HepG2 (cell line): Measurements from ENCODE around the gene NR2F6. TPM values are rescaled to one million over a fixed set of nuclear protein-coding genes. Genes with fewer than 3 reads are reported as not detected.

Source experiments
- CBX2 ChIP-seq, 2 experiments: fragments of 200-600 bp in 1 of 2; sonication (generic); formaldehyde crosslinking in 1 of 2; IDR thresholded peaks; 2 replicates each; pipeline versions ENCODE4 v1.7.0 to v1.8.1; 2018 to 2022; ENCODE audit warnings: low read depth in 2 of 2, low read length in 1 of 2, mild to moderate bottlenecking in 1 of 2, missing genetic modification reagents in 1 of 2
- FOXK1 ChIP-seq: sonication (generic); formaldehyde crosslinking; IDR thresholded peaks from 2 replicates; pipeline ENCODE4 v1.4.0; 2020; ENCODE audit warnings: low read depth, missing genetic modification reagents, borderline replicate concordance
- PHF20 ChIP-seq: sonication (generic); formaldehyde crosslinking; IDR thresholded peaks from 2 replicates; pipeline ENCODE4 v1.5.0; 2020; ENCODE audit warnings: mild to moderate bottlenecking, missing genetic modification reagents
- RAD21 ChIP-seq: fragments of 450-650 bp; formaldehyde crosslinking; IDR thresholded peaks from 2 replicates; pipeline ENCODE4 v1.5.0; 2020; ENCODE audit warnings: mild to moderate bottlenecking
- RAD51 ChIP-seq: fragments of 450-650 bp; IDR thresholded peaks from 2 replicates; pipeline ENCODE4 v1.6.1; 2016; ENCODE audit warnings: borderline replicate concordance
- RBAK ChIP-seq: sonication (generic); formaldehyde crosslinking; IDR thresholded peaks from 2 replicates; pipeline ENCODE4 v1.5.1; 2020; ENCODE audit warnings: mild to moderate bottlenecking, missing genetic modification reagents
- THAP11 ChIP-seq: IDR thresholded peaks from 2 replicates; pipeline ENCODE4 v1.6.1; 2016; ENCODE audit warnings: missing biosample characterization, missing genetic modification reagents
- TMF1 ChIP-seq: sonication (generic); formaldehyde crosslinking; IDR thresholded peaks from 2 replicates; pipeline ENCODE4 v1.8.1; 2022; ENCODE audit warnings: low read depth, missing genetic modification reagents
- WIZ ChIP-seq: sonication (generic); formaldehyde crosslinking; IDR thresholded peaks from 2 replicates; pipeline ENCODE4 v1.5.1; 2020; ENCODE audit warnings: mild to moderate bottlenecking, missing genetic modification reagents
- XBP1 ChIP-seq: sonication (generic); formaldehyde crosslinking; IDR thresholded peaks from 2 replicates; pipeline ENCODE4 v1.5.0; 2020; ENCODE audit warnings: missing genetic modification reagents
- ZNF17 ChIP-seq: sonication (generic); formaldehyde crosslinking; IDR thresholded peaks from 2 replicates; pipeline ENCODE4 v1.5.0; 2020; ENCODE audit warnings: mild to moderate bottlenecking, missing genetic modification reagents
- ZNF382 ChIP-seq: sonication (generic); formaldehyde crosslinking; IDR thresholded peaks from 2 replicates; pipeline ENCODE4 v1.5.0; 2020; ENCODE audit warnings: missing genetic modification reagents, mild to moderate bottlenecking, borderline replicate concordance
- ZNF431 ChIP-seq: sonication (generic); formaldehyde crosslinking; IDR thresholded peaks from 2 replicates; pipeline ENCODE4 v1.9.0; 2022; ENCODE audit warnings: missing genetic modification reagents, low read depth, mild to moderate bottlenecking, borderline replicate concordance
- ZNF563 ChIP-seq: sonication (generic); formaldehyde crosslinking; IDR thresholded peaks from 2 replicates; pipeline ENCODE4 v1.8.0; 2022; ENCODE audit warnings: mild to moderate bottlenecking, moderate library complexity, missing genetic modification reagents
- ZNF660 ChIP-seq: sonication (generic); formaldehyde crosslinking; IDR thresholded peaks from 2 replicates; pipeline ENCODE4 v1.5.1; 2020; ENCODE audit warnings: mild to moderate bottlenecking, low read depth, missing genetic modification reagents, borderline replicate concordance
- ZNF737 ChIP-seq: sonication (generic); formaldehyde crosslinking; IDR thresholded peaks from 2 replicates; pipeline ENCODE4 v1.5.0; 2020; ENCODE audit warnings: missing genetic modification reagents, mild to moderate bottlenecking, borderline replicate concordance
- ZNF768 ChIP-seq: sonication (generic); formaldehyde crosslinking; IDR thresholded peaks from 2 replicates; pipeline ENCODE4 v1.4.0; 2020; ENCODE audit warnings: missing genetic modification reagents
- ZZZ3 ChIP-seq: sonication (generic); formaldehyde crosslinking; IDR thresholded peaks from 2 replicates; pipeline ENCODE4 v1.4.0; 2020; ENCODE audit warnings: missing genetic modification reagents, mild to moderate bottlenecking, borderline replicate concordance
- polyA plus RNA-seq, 8 experiments: library from polyadenylated mRNA; depleted of rRNA in 3 of 8; stranded (reverse) in 7 of 8; unstranded in 1 of 8; fragments of >200 nt; fragmentation: Illumina TruSeq in 4 of 8; extraction: Trizol in 4 of 8; gene quantifications; 2 replicates each; pipeline versions ENCODE4 v1.2.1 to v1.2.3, GENCODE V29; 2011 to 2016; ENCODE audit warnings: low read depth in 4 of 8, missing spikeins in 1 of 8, mixed read lengths in 1 of 8; ENCODE audit not compliant: insufficient read depth in 1 of 8
- total RNA-seq, 5 experiments: library from RNA; depleted of rRNA; stranded (reverse); fragments of >200 nt; fragmentation: Illumina TruSeq; extraction: Trizol; gene quantifications; 2 replicates each; pipeline ENCODE4 v1.2.3, GENCODE V29; 2016; ENCODE audit warnings: low read depth in 1 of 5
- TF ChIP-seq, protein P1 (sequence below): sonication (generic); formaldehyde crosslinking; conservative IDR thresholded peaks from 2 replicates; pipeline ENCODE4 v1.8.0; 2022; ENCODE audit warnings: missing genetic modification reagents
- TF ChIP-seq, protein P2 (sequence below): sonication (generic); formaldehyde crosslinking; IDR thresholded peaks from 2 replicates; pipeline ENCODE4 v1.5.0; 2020; ENCODE audit warnings: mild to moderate bottlenecking, missing genetic modification reagents, borderline replicate concordance

NR2F6 gene
- total and polyA plus RNA-seq, 2 of the 13 experiments (the other 11 are each of a cell fraction or from before 2014, with no cell fraction given): 30.9 to 72.4 TPM

DNA sequence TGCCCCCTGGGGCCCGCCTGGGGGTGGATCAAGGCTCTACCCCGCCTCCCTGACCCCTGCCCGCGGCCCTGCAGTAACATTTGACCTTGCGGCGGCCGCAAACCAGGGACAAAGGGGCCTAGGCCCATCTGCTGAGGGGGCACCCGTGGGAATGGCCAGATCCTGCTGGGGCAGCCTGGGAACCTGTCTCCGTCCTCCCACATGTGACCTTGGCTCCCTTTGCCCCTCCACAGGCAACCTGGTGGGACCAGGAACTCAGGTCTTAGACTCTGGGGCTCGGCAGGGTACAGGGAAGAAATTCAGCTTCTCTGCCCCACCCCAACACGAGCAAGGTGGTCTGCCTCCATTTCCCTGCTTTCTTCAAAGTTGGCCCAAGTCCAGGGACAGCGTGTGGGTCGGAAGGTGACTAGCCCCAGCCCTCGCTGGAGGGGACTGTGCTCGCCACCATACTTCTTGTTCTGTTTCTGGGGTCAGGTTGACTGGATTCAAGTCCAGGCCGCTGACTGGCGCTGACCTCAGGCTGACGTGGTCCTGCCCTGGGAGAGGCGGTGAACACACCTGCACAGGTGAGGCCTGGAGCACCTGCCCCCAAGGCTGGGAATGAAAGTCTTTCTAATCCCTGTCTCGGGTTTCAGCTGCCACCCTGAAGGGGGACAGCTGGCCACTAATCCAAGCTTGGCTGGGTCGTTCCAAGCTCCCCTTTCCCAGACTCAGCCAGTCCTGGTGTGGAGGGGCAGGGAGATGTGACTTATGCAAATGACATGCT lies 2.5 kb upstream of the NR2F6 start (continued):
- TF ChIP-seq WIZ (no peak), FOXK1 (CRISPR knock-in tag) (peak; percentile 82; the same call in 1 of the 2 replicates), ZNF17 (CRISPR knock-in tag) (no peak), ZNF768 (peak; percentile 41; the same call in 1 of the 2 replicates), ZNF660 (CRISPR knock-in tag) (no peak), ZNF737 (CRISPR knock-in tag) (no peak), THAP11 (peak; percentile 81), XBP1 (CRISPR knock-in tag) (no peak), RBAK (no peak), ZZZ3 (CRISPR knock-in tag) (peak; percentile 90; the same call in 1 of the 2 replicates), TMF1 (peak; percentile 72), ZNF563 (CRISPR knock-in tag) (0 out of 2 replicates have a peak, but pooled peaks have one; percentile 29), CBX2 (IDR thresholded peaks at IDR 0.05; ENCODE audit: low read depth, low read length) (no peak), CBX2 (CRISPR knock-in tag; IDR thresholded peaks at IDR 0.05; ENCODE audit: low read depth) (no peak), ZNF382 (CRISPR knock-in tag) (no peak), RAD21 (CRISPR knock-in tag) (peak; percentile 57; the same call in 1 of the 2 replicates), PHF20 (CRISPR knock-in tag) (peak; percentile 24; the same call in 1 of the 2 replicates), ZNF431 (peak; percentile 58; the same call in 1 of the 2 replicates), RAD51 (no peak)
- TF ChIP-seq, protein P1, sequence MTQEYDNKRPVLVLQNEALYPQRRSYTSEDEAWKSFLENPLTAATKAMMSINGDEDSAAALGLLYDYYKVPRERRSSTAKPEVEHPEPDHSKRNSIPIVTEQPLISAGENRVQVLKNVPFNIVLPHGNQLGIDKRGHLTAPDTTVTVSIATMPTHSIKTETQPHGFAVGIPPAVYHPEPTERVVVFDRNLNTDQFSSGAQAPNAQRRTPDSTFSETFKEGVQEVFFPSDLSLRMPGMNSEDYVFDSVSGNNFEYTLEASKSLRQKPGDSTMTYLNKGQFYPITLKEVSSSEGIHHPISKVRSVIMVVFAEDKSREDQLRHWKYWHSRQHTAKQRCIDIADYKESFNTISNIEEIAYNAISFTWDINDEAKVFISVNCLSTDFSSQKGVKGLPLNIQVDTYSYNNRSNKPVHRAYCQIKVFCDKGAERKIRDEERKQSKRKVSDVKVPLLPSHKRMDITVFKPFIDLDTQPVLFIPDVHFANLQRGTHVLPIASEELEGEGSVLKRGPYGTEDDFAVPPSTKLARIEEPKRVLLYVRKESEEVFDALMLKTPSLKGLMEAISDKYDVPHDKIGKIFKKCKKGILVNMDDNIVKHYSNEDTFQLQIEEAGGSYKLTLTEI (CRISPR knock-in tag): no peak
- TF ChIP-seq, protein P2, sequence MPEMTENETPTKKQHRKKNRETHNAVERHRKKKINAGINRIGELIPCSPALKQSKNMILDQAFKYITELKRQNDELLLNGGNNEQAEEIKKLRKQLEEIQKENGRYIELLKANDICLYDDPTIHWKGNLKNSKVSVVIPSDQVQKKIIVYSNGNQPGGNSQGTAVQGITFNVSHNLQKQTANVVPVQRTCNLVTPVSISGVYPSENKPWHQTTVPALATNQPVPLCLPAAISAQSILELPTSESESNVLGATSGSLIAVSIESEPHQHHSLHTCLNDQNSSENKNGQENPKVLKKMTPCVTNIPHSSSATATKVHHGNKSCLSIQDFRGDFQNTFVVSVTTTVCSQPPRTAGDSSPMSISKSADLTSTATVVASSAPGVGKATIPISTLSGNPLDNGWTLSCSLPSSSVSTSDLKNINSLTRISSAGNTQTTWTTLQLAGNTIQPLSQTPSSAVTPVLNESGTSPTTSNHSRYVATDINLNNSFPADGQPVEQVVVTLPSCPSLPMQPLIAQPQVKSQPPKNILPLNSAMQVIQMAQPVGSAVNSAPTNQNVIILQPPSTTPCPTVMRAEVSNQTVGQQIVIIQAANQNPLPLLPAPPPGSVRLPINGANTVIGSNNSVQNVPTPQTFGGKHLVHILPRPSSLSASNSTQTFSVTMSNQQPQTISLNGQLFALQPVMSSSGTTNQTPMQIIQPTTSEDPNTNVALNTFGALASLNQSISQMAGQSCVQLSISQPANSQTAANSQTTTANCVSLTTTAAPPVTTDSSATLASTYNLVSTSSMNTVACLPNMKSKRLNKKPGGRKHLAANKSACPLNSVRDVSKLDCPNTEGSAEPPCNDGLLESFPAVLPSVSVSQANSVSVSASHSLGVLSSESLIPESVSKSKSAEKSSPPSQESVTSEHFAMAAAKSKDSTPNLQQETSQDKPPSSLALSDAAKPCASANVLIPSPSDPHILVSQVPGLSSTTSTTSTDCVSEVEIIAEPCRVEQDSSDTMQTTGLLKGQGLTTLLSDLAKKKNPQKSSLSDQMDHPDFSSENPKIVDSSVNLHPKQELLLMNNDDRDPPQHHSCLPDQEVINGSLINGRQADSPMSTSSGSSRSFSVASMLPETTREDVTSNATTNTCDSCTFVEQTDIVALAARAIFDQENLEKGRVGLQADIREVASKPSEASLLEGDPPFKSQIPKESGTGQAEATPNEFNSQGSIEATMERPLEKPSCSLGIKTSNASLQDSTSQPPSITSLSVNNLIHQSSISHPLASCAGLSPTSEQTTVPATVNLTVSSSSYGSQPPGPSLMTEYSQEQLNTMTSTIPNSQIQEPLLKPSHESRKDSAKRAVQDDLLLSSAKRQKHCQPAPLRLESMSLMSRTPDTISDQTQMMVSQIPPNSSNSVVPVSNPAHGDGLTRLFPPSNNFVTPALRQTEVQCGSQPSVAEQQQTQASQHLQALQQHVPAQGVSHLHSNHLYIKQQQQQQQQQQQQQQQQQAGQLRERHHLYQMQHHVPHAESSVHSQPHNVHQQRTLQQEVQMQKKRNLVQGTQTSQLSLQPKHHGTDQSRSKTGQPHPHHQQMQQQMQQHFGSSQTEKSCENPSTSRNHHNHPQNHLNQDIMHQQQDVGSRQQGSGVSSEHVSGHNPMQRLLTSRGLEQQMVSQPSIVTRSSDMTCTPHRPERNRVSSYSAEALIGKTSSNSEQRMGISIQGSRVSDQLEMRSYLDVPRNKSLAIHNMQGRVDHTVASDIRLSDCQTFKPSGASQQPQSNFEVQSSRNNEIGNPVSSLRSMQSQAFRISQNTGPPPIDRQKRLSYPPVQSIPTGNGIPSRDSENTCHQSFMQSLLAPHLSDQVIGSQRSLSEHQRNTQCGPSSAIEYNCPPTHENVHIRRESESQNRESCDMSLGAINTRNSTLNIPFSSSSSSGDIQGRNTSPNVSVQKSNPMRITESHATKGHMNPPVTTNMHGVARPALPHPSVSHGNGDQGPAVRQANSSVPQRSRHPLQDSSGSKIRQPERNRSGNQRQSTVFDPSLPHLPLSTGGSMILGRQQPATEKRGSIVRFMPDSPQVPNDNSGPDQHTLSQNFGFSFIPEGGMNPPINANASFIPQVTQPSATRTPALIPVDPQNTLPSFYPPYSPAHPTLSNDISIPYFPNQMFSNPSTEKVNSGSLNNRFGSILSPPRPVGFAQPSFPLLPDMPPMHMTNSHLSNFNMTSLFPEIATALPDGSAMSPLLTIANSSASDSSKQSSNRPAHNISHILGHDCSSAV (CRISPR knock-in tag): no peak
